ENCODE measurements around the gene CRYBA4. TPM values are rescaled to one million over a fixed set of nuclear protein-coding genes. Genes with fewer than 3 reads are reported as not detected.

Gene CRYBA4
- total and polyA plus RNA-seq, 10 of the 15 experiments (the other 5 are each of a cell fraction or from before 2014, with no cell fraction given), result 0.12 to 0.17 TPM; not detected in 8

DNA sequence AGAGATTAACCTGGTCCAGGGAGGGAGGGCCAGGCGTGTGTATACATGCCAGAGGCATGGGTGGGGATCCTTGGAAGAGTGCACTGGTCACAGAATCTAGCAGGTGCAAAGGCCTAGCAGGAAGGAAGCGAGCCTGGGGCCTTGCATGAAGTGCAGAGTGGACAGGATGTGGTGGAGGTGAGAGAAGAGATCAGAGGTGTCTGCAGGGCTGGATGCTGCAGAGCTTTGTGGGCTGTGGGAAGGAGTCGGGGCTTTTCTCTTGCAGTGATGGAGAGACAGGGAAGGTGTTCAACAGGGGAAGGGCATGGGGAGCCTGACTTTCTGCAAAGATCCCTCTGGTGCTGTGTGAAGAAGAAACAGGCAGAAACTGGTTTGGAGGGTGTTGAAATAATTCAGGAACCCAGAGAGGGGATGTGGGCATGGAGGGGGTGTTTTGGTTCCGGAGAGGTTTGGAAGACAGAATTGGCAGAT, 29.3 kb upstream of the CRYBA4 start (continued):
- TF ChIP-seq, protein P1, sequence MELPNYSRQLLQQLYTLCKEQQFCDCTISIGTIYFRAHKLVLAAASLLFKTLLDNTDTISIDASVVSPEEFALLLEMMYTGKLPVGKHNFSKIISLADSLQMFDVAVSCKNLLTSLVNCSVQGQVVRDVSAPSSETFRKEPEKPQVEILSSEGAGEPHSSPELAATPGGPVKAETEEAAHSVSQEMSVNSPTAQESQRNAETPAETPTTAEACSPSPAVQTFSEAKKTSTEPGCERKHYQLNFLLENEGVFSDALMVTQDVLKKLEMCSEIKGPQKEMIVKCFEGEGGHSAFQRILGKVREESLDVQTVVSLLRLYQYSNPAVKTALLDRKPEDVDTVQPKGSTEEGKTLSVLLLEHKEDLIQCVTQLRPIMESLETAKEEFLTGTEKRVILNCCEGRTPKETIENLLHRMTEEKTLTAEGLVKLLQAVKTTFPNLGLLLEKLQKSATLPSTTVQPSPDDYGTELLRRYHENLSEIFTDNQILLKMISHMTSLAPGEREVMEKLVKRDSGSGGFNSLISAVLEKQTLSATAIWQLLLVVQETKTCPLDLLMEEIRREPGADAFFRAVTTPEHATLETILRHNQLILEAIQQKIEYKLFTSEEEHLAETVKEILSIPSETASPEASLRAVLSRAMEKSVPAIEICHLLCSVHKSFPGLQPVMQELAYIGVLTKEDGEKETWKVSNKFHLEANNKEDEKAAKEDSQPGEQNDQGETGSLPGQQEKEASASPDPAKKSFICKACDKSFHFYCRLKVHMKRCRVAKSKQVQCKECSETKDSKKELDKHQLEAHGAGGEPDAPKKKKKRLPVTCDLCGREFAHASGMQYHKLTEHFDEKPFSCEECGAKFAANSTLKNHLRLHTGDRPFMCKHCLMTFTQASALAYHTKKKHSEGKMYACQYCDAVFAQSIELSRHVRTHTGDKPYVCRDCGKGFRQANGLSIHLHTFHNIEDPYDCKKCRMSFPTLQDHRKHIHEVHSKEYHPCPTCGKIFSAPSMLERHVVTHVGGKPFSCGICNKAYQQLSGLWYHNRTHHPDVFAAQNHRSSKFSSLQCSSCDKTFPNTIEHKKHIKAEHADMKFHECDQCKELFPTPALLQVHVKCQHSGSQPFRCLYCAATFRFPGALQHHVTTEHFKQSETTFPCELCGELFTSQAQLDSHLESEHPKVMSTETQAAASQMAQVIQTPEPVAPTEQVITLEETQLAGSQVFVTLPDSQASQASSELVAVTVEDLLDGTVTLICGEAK (IDR thresholded peaks at IDR 0.05; ENCODE audit: borderline replicate concordance), result no peak; the same call in 1 of the 2 replicates
- TF ChIP-seq, protein P2, sequence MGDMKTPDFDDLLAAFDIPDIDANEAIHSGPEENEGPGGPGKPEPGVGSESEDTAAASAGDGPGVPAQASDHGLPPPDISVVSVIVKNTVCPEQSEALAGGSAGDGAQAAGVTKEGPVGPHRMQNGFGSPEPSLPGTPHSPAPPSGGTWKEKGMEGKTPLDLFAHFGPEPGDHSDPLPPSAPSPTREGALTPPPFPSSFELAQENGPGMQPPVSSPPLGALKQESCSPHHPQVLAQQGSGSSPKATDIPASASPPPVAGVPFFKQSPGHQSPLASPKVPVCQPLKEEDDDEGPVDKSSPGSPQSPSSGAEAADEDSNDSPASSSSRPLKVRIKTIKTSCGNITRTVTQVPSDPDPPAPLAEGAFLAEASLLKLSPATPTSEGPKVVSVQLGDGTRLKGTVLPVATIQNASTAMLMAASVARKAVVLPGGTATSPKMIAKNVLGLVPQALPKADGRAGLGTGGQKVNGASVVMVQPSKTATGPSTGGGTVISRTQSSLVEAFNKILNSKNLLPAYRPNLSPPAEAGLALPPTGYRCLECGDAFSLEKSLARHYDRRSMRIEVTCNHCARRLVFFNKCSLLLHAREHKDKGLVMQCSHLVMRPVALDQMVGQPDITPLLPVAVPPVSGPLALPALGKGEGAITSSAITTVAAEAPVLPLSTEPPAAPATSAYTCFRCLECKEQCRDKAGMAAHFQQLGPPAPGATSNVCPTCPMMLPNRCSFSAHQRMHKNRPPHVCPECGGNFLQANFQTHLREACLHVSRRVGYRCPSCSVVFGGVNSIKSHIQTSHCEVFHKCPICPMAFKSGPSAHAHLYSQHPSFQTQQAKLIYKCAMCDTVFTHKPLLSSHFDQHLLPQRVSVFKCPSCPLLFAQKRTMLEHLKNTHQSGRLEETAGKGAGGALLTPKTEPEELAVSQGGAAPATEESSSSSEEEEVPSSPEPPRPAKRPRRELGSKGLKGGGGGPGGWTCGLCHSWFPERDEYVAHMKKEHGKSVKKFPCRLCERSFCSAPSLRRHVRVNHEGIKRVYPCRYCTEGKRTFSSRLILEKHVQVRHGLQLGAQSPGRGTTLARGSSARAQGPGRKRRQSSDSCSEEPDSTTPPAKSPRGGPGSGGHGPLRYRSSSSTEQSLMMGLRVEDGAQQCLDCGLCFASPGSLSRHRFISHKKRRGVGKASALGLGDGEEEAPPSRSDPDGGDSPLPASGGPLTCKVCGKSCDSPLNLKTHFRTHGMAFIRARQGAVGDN (IDR thresholded peaks at IDR 0.05), result peak; percentile 77
- peak; percentile 64 for TF ChIP-seq MEF2B (IDR thresholded peaks at IDR 0.05; ENCODE audit: partially characterized antibody, poor library complexity, severe bottlenecking)
- TF ChIP-seq BHLHE40 (IDR thresholded peaks at IDR 0.05; ENCODE audit: borderline replicate concordance in 1 of 2, low read depth in 2 of 2, low read length in 1 of 2), result peak in 1 of 2 experiments; percentile 53; a peak in 1 of 4 replicates
- no peak for TF ChIP-seq SIX5 (IDR thresholded peaks at IDR 0.05; ENCODE audit: low read depth, low read length, severe bottlenecking)
- TF ChIP-seq CBFB (IDR thresholded peaks at IDR 0.05; ENCODE audit: low read depth), result peak; percentile 61
- TF ChIP-seq, protein P3, sequence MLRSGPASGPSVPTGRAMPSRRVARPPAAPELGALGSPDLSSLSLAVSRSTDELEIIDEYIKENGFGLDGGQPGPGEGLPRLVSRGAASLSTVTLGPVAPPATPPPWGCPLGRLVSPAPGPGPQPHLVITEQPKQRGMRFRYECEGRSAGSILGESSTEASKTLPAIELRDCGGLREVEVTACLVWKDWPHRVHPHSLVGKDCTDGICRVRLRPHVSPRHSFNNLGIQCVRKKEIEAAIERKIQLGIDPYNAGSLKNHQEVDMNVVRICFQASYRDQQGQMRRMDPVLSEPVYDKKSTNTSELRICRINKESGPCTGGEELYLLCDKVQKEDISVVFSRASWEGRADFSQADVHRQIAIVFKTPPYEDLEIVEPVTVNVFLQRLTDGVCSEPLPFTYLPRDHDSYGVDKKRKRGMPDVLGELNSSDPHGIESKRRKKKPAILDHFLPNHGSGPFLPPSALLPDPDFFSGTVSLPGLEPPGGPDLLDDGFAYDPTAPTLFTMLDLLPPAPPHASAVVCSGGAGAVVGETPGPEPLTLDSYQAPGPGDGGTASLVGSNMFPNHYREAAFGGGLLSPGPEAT (IDR thresholded peaks at IDR 0.05; ENCODE audit: low read depth), result peak; percentile 80
- TF ChIP-seq, protein P4, sequence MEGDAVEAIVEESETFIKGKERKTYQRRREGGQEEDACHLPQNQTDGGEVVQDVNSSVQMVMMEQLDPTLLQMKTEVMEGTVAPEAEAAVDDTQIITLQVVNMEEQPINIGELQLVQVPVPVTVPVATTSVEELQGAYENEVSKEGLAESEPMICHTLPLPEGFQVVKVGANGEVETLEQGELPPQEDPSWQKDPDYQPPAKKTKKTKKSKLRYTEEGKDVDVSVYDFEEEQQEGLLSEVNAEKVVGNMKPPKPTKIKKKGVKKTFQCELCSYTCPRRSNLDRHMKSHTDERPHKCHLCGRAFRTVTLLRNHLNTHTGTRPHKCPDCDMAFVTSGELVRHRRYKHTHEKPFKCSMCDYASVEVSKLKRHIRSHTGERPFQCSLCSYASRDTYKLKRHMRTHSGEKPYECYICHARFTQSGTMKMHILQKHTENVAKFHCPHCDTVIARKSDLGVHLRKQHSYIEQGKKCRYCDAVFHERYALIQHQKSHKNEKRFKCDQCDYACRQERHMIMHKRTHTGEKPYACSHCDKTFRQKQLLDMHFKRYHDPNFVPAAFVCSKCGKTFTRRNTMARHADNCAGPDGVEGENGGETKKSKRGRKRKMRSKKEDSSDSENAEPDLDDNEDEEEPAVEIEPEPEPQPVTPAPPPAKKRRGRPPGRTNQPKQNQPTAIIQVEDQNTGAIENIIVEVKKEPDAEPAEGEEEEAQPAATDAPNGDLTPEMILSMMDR (IDR thresholded peaks at IDR 0.05 in 2 of 3, conservative IDR thresholded peaks at IDR 0.05 in 1 of 3; ENCODE audit: control insufficient read depth in 2 of 3, extremely low read depth in 1 of 3, insufficient read depth in 1 of 3, low read depth in 3 of 3, low read length in 3 of 3), result no peak
- no peak for TF ChIP-seq SMAD5 (IDR thresholded peaks at IDR 0.05; ENCODE audit: low read depth)
- TF ChIP-seq NR2F1 (conservative IDR thresholded peaks at IDR 0.05), result peak; percentile 85
- TF ChIP-seq, protein P5, sequence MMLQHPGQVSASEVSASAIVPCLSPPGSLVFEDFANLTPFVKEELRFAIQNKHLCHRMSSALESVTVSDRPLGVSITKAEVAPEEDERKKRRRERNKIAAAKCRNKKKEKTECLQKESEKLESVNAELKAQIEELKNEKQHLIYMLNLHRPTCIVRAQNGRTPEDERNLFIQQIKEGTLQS (IDR thresholded peaks at IDR 0.05; ENCODE audit: borderline replicate concordance, extremely low read depth, low read depth, low read length), result no peak
- TF ChIP-seq IKZF1 (conservative IDR thresholded peaks at IDR 0.05), result peak; percentile 96
- TF ChIP-seq SPI1 (IDR thresholded peaks at IDR 0.05; ENCODE audit: borderline replicate concordance, insufficient read depth, low read depth, low read length), result peak; percentile 41; the same call in 1 of the 2 replicates
- TF ChIP-seq GABPA (IDR thresholded peaks at IDR 0.05; ENCODE audit: low read depth), result 0 out of 2 replicates have a peak, but pooled peaks have one; percentile 57
- TF ChIP-seq BMI1 (IDR thresholded peaks at IDR 0.05; ENCODE audit: borderline replicate concordance), result peak; percentile 42; the same call in 1 of the 2 replicates
